K562 (cell line): ENCODE measurements around the gene RAP1A. TPM values are rescaled to one million over a fixed set of nuclear protein-coding genes. Genes with fewer than 3 reads are reported as not detected.

Experiments used
- ATAC-seq: fragments of 200-7000 bp; cut with Tn5 transposase; 3 replicates; pipeline ENCODE4 v1.9.1; 2020; ENCODE audit warnings: moderate library complexity
- BruUV-seq: library from RNA; stranded (reverse); fragments of 400-500 nt; replicated peaks from 2 replicates; lab custom pipeline; 2021; lab: Mats Ljungman, UMichigan
- CTCF ChIA-PET: fragments of 300-600 bp; formaldehyde crosslinking; extraction: SDS; loops from one replicate; lab custom pipeline; 2021; ENCODE audit warnings: low intra/inter-chr PET ratio; lab: Yijun Ruan, JAX
- POLR2A ChIA-PET: fragments of 300-600, 350-650 bp; sonication (Branson Sonifier 250); formaldehyde crosslinking; extraction: SDS; loops from one replicate; lab custom pipeline; 2021; ENCODE audit warnings: antibody characterized with exemption, inconsistent platforms; lab: Yijun Ruan, JAX
- DNase-seq, 4 experiments: peaks; one replicate each; pipeline versions ENCODE4 v3.0.0 to v3.0.0-alpha.2; 2011 to 2018; ENCODE audit warnings: low spot score in 3 of 4, mixed read lengths in 3 of 4; ENCODE audit errors: extremely low read depth in 1 of 4
- FAIRE-seq: peaks from 2 replicates; lab custom pipeline; 2011; peaks lifted over from hg19 to GRCh38; lab: Jason Lieb, UNC
- H2AFZ ChIP-seq: 2 replicates; pipeline ENCODE4 v1.6.0; 2011; ENCODE audit warnings: low read depth, low read length, control low read depth, inconsistent platforms
- H3K27ac ChIP-seq: fragments of 200-600 bp; 3 replicates; pipeline ENCODE4 v1.8.0; 2011; ENCODE audit warnings: low read depth, mild to moderate bottlenecking, control low read depth, inconsistent platforms, low read length, moderate library complexity, mixed read lengths; ENCODE audit errors: extremely low read depth
- H3K27me3 ChIP-seq, 2 experiments: fragments of 300-600 bp in 1 of 2; 2 replicates in 1 of 2; 3 replicates in 1 of 2; pipeline versions ENCODE4 v1.6.0 to v1.8.0; 2011; ENCODE audit warnings: inconsistent platforms in 2 of 2, low read length in 2 of 2, mild to moderate bottlenecking in 1 of 2, mixed read lengths in 1 of 2, moderate library complexity in 1 of 2; ENCODE audit not compliant: control insufficient read depth in 2 of 2, insufficient read depth in 2 of 2
- H3K36me3 ChIP-seq: fragments of 300-600 bp; 3 replicates; pipeline ENCODE4 v1.8.0; 2011; ENCODE audit warnings: mild to moderate bottlenecking, low read length, inconsistent platforms; ENCODE audit not compliant: control insufficient read depth, insufficient read depth
- H3K4me1 ChIP-seq, 2 experiments: fragments of 200-600 bp in 1 of 2; replicated peaks in 1 of 2; 2 replicates in 1 of 2; 3 replicates in 1 of 2; pipeline versions ENCODE4 v1.5.1 to v1.8.0; 2011; ENCODE audit warnings: inconsistent platforms in 2 of 2, low read length in 2 of 2, mild to moderate bottlenecking in 1 of 2, mixed read lengths in 1 of 2, moderate library complexity in 1 of 2; ENCODE audit not compliant: control insufficient read depth in 2 of 2, insufficient read depth in 2 of 2
- H3K4me2 ChIP-seq: 2 replicates; pipeline ENCODE4 v1.6.1; 2011; ENCODE audit warnings: low read length, control low read depth, inconsistent platforms, mixed read lengths; ENCODE audit not compliant: insufficient read depth
- H3K4me3 ChIP-seq: fragments of 200-600 bp; sonication (generic), shearing (Covaris generic); 2 replicates; pipeline ENCODE4 v1.5.1; 2016; ENCODE audit warnings: control low read depth, inconsistent platforms
- H3K79me2 ChIP-seq: fragments of 200-600 bp; 3 replicates; pipeline ENCODE4 v1.8.0; 2011; ENCODE audit warnings: low read length, inconsistent platforms; ENCODE audit not compliant: control insufficient read depth, insufficient read depth
- H3K9ac ChIP-seq, 2 experiments: 2 replicates each; pipeline versions ENCODE4 v1.6.0 to v1.6.1; 2011; ENCODE audit warnings: low read depth in 2 of 2, low read length in 2 of 2, control low read depth in 1 of 2, inconsistent platforms in 1 of 2, mild to moderate bottlenecking in 1 of 2, mixed read lengths in 1 of 2; ENCODE audit not compliant: insufficient read depth in 1 of 2
- H3K9me1 ChIP-seq: one replicate; pipeline ENCODE4 v1.6.0; 2011; ENCODE audit warnings: inconsistent platforms, mild to moderate bottlenecking, low read length, moderate library complexity; ENCODE audit not compliant: control insufficient read depth, insufficient read depth
- H3K9me3 ChIP-seq: replicated peaks from 2 replicates; pipeline ENCODE4 v1.5.1; 2011; ENCODE audit warnings: low read depth, low read length, inconsistent platforms; ENCODE audit not compliant: control insufficient read depth, insufficient read depth
- H4K20me1 ChIP-seq: replicated peaks from 2 replicates; pipeline ENCODE4 v1.6.1; 2011; ENCODE audit warnings: low read length, inconsistent platforms, mixed read lengths; ENCODE audit not compliant: control insufficient read depth, insufficient read depth
- AFF4 ChIP-seq: sonication (generic); formaldehyde crosslinking; IDR thresholded peaks from 2 replicates; pipeline ENCODE4 v1.8.0; 2023; ENCODE audit warnings: mild to moderate bottlenecking, missing genetic modification reagents
- ELF2 ChIP-seq: fragments of 250-450 bp; sonication (Bioruptor Pico); IDR thresholded peaks from 2 replicates; pipeline ENCODE4 v1.5.0; 2021; ENCODE audit warnings: mild to moderate bottlenecking
- POLR2AphosphoS2 ChIP-seq: IDR thresholded peaks from 2 replicates; pipeline ENCODE4 v1.6.1; 2012; ENCODE audit warnings: low read length, improper control_type of control experiment
- PRMT5 ChIP-seq: sonication (generic); formaldehyde crosslinking; IDR thresholded peaks from 2 replicates; pipeline ENCODE4 v1.5.0; 2020; ENCODE audit warnings: missing genetic modification reagents
- SMAD3 ChIP-seq: fragments of 450-650 bp; formaldehyde crosslinking; conservative IDR thresholded peaks from 2 replicates; pipeline ENCODE4 v1.4.0; 2020; ENCODE audit warnings: mild to moderate bottlenecking
- WHSC1 ChIP-seq: IDR thresholded peaks from one replicate; pipeline ENCODE4 v1.6.1; 2012; ENCODE audit warnings: low read length, control low read depth, inconsistent platforms
- ZC3H8 ChIP-seq: fragments of 450-650 bp; IDR thresholded peaks from 2 replicates; pipeline ENCODE4 v1.6.1; 2017
- ZNF263 ChIP-seq: sonication (generic); formaldehyde crosslinking; IDR thresholded peaks from 2 replicates; pipeline ENCODE4 v1.8.0; 2022; ENCODE audit warnings: mild to moderate bottlenecking, missing genetic modification reagents, borderline replicate concordance
- ZNF75A ChIP-seq: fragments of 450-650 bp; formaldehyde crosslinking; IDR thresholded peaks from 2 replicates; pipeline ENCODE4 v1.4.0; 2020; ENCODE audit warnings: mild to moderate bottlenecking
- WGBS: fragments of 100-300 bp; shearing (Covaris generic); methylation state at CpG from one replicate; pipeline ENCODE4 v1.1.6; 2016; ENCODE audit warnings: low coverage, mixed read lengths; ENCODE audit not compliant: insufficient coverage; ENCODE audit errors: missing lambda C conversion rate; 5-methylcytosine and 5-hydroxymethylcytosine counted together
- in situ Hi-C: fragments of 300-500 bp; cut with MboI; formaldehyde crosslinking; loops from 4 replicates; pipeline ENCODE4 v1.15.0; 2018; ENCODE audit warnings: inconsistent platforms, mixed read lengths
- intact Hi-C: fragments of 100-400 bp; cut with micrococcal nuclease; formaldehyde crosslinking; loops from 2 replicates; pipeline ENCODE4 v1.14.2; 2022
- polyA plus RNA-seq, 8 experiments: library from polyadenylated mRNA; depleted of rRNA in 4 of 8; stranded (reverse) in 5 of 8; unstranded in 3 of 8; fragments of >200 nt; fragmentation: Nextera tagmentation in 2 of 8; fragmentation: Illumina TruSeq in 1 of 8; extraction: Ambion mirVana in 2 of 8; extraction: Trizol in 1 of 8; gene quantifications; 2 replicates each; pipeline versions ENCODE4 v1.2.1 to v1.2.3, GENCODE V29; 2011 to 2014; ENCODE audit warnings: inconsistent platforms in 1 of 8, missing spikeins in 1 of 8
- total RNA-seq, 7 experiments: library from RNA; depleted of rRNA in 6 of 7; stranded (reverse); fragments of >200 nt in 6 of 7; fragmentation: Illumina TruSeq in 2 of 7; extraction: Trizol in 2 of 7; gene quantifications; 2 replicates each; pipeline versions ENCODE4 v1.2.1 to v1.2.3, GENCODE V29; 2011 to 2021; ENCODE audit warnings: low replicate concordance in 1 of 7
- TF ChIP-seq, protein P1 (sequence below): sonication (generic); formaldehyde crosslinking; IDR thresholded peaks from 2 replicates; pipeline ENCODE4 v1.8.0; 2022; ENCODE audit warnings: mild to moderate bottlenecking, missing genetic modification reagents
- TF ChIP-seq, protein P2 (sequence below): fragments of 200-800 bp; sonication (Bioruptor generic); IDR thresholded peaks from 2 replicates; pipeline ENCODE4 v1.6.1; 2016; ENCODE audit warnings: missing genetic modification characterization, missing compliant biosample characterization

Gene RAP1A
- total and polyA plus RNA-seq, 9 of the 15 experiments (the other 6 are each of a cell fraction or from before 2014, with no cell fraction given): 13.4 to 86.2 (median 32.5) TPM

DNA sequence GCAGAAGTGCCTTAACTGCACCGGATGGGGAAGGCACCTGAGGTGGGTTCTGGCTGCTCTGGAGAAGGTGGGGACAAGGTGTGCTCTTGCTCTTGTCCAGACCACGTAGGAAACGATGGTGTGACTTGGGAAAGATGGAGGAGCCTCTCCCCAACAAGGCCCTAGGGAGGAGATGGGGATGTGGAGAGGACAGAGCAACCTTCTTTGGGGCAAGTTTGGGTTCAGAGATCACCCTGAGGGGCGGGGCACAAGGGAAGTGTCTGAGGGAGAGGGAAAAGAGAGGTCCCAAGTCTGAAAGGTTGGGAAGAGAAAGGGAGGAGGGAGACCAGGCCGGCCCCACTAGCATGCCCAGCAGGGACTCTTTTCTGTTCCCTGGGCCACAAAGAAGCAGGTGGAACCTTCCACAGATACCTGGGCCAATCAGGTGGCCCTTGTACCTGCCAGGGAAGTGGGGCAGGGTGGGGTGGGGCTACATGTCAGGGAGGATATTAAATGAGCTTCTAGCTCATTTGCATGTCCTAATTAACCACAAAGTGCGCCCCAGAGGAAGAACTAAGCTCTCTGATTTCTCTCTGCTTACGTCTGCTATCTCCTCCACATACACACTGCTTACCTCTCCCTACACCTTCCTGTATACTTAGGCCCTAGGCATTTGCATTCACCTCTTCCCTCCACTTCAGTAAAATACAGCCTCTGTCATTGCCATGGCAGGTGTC lies 103.7 kb downstream of the RAP1A start:
- in situ Hi-C loops: no loop called here
- TF ChIP-seq, protein P1, sequence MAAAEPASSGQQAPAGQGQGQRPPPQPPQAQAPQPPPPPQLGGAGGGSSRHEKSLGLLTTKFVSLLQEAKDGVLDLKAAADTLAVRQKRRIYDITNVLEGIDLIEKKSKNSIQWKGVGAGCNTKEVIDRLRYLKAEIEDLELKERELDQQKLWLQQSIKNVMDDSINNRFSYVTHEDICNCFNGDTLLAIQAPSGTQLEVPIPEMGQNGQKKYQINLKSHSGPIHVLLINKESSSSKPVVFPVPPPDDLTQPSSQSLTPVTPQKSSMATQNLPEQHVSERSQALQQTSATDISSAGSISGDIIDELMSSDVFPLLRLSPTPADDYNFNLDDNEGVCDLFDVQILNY (CRISPR knock-in tag): no peak
- TF ChIP-seq AFF4 (CRISPR knock-in tag) (no peak), POLR2AphosphoS2 (no peak), ZC3H8 (no peak), PRMT5 (CRISPR knock-in tag) (0 out of 2 replicates have a peak, but pooled peaks have one; percentile 59), ZNF75A (CRISPR knock-in tag) (no peak), WHSC1 (no peak), SMAD3 (no peak), ZNF263 (CRISPR knock-in tag) (0 out of 2 replicates have a peak, but pooled peaks have one; percentile 37), ELF2 (CRISPR knock-in tag) (no peak)
- TF ChIP-seq, protein P2, sequence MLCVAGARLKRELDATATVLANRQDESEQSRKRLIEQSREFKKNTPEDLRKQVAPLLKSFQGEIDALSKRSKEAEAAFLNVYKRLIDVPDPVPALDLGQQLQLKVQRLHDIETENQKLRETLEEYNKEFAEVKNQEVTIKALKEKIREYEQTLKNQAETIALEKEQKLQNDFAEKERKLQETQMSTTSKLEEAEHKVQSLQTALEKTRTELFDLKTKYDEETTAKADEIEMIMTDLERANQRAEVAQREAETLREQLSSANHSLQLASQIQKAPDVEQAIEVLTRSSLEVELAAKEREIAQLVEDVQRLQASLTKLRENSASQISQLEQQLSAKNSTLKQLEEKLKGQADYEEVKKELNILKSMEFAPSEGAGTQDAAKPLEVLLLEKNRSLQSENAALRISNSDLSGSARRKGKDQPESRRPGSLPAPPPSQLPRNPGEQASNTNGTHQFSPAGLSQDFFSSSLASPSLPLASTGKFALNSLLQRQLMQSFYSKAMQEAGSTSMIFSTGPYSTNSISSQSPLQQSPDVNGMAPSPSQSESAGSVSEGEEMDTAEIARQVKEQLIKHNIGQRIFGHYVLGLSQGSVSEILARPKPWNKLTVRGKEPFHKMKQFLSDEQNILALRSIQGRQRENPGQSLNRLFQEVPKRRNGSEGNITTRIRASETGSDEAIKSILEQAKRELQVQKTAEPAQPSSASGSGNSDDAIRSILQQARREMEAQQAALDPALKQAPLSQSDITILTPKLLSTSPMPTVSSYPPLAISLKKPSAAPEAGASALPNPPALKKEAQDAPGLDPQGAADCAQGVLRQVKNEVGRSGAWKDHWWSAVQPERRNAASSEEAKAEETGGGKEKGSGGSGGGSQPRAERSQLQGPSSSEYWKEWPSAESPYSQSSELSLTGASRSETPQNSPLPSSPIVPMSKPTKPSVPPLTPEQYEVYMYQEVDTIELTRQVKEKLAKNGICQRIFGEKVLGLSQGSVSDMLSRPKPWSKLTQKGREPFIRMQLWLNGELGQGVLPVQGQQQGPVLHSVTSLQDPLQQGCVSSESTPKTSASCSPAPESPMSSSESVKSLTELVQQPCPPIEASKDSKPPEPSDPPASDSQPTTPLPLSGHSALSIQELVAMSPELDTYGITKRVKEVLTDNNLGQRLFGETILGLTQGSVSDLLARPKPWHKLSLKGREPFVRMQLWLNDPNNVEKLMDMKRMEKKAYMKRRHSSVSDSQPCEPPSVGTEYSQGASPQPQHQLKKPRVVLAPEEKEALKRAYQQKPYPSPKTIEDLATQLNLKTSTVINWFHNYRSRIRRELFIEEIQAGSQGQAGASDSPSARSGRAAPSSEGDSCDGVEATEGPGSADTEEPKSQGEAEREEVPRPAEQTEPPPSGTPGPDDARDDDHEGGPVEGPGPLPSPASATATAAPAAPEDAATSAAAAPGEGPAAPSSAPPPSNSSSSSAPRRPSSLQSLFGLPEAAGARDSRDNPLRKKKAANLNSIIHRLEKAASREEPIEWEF (CRISPR knock-in tag): no peak

More for the DNA sequence above, 103.7 kb downstream of the RAP1A start:
- no peaks in the 10 kb centered on the region for H3K9me3 ChIP-seq
- ChIA-PET CTCF (no interaction called here), POLR2A (interaction anchor here (0.6 to 0.7 kb wide), 2 partner anchors 11 to 42 kb away, joined by 3 read pairs; no protein-coding TSS in a partner anchor)
- H3K4me1 ChIP-seq: peaks cover 3 to 5% of the 10 kb centered on the region in 2 experiments; a peak in 2 of 5 replicates
- no TSS peak for BruUV-seq
- H3K79me2 ChIP-seq: no peaks in the 10 kb centered on the region
- H4K20me1 ChIP-seq: no peaks in the 10 kb centered on the region; the same call in 1 of the 2 replicates
- 12% methylated on average over 6 of the region's 7 CpGs for WGBS
- H3K4me2 ChIP-seq: no peak overlapping the region
- peaks cover 3% of the 10 kb centered on the region for H3K9me1 ChIP-seq
- H3K27me3 ChIP-seq: peaks cover 0 to 23% of the 10 kb centered on the region in 2 experiments; a peak in 4 of 5 replicates
- H3K36me3 ChIP-seq: no peaks in the 10 kb centered on the region
- no peak overlapping the region for H3K9ac ChIP-seq
- H2AFZ ChIP-seq: no peak overlapping the region
- H3K27ac ChIP-seq: no peak overlapping the region
- H3K4me3 ChIP-seq: no peak overlapping the region
- FAIRE-seq (no peak), DNase-seq (no peak), ATAC-seq (no peak)
- intact Hi-C loops: no loop called here
